Thyroid gland (tissue), 4 donors: ENCODE results near the gene SEMA3C. TPM values are rescaled to one million over a fixed set of nuclear protein-coding genes. Genes with fewer than 3 reads are reported as not detected.
A peak's percentile ranks its signal among the peaks of the same experiment; 100 is the strongest.

ENCODE experiments used
- DNase-seq, 2 donors: peaks; one replicate each; pipeline ENCODE4 v3.0.0-alpha.2; 2019
- H3K27ac ChIP-seq, 3 donors: fragments of 200-600 bp; sonication (generic); 1 replicate in 2 of 3; 2 replicates in 1 of 3; pipeline ENCODE4 v1.5.1; 2016 to 2019; ENCODE audit warnings: mild to moderate bottlenecking in 1 of 3, moderate library complexity in 1 of 3
- H3K27me3 ChIP-seq: fragments of 200-600 bp; sonication (generic); one replicate; pipeline ENCODE4 v1.5.1; 2019
- H3K36me3 ChIP-seq, 2 donors: fragments of 200-600 bp; sonication (generic); one replicate each; pipeline ENCODE4 v1.5.1; 2016 to 2019
- H3K4me1 ChIP-seq, 2 donors: fragments of 200-600 bp; sonication (generic); one replicate each; pipeline ENCODE4 v1.5.1; 2017 to 2019
- H3K4me3 ChIP-seq, 3 donors: fragments of 200-600 bp; sonication (generic); replicated peaks in 1 of 3; 1 replicate in 2 of 3; 2 replicates in 1 of 3; pipeline ENCODE4 v1.5.1; 2016; ENCODE audit warnings: mild to moderate bottlenecking in 1 of 3
- H3K9me3 ChIP-seq: fragments of 200-600 bp; sonication (generic); one replicate; pipeline ENCODE4 v1.5.1; 2017
- POLR2A ChIP-seq, 2 donors: fragments of 450-650 bp; IDR thresholded peaks; one replicate each; pipeline ENCODE4 v1.6.1; 2017; ENCODE audit warnings: antibody characterized with exemption in 2 of 2, mild to moderate bottlenecking in 2 of 2, moderate library complexity in 1 of 2
- WGBS, 2 donors: methylation state at CpG; one replicate each; pipeline ENCODE4 v1.1.5; 2017; 5-methylcytosine and 5-hydroxymethylcytosine counted together
- intact Hi-C: fragments of 100-400 bp; cut with DNase I; formaldehyde crosslinking; loops from one replicate; pipeline ENCODE4 v1.15.1; 2023
- total RNA-seq, 4 donors: library from RNA; depleted of rRNA; stranded (reverse); fragments of >200 nt; gene quantifications; one replicate each; pipeline ENCODE4 v1.2.3, GENCODE V29; 2016
- TF ChIP-seq, protein P1 (sequence below), 6 experiments: fragments of 200-600 bp in 3 of 6; fragments of 450-650 bp in 3 of 6; sonication (generic) in 3 of 6; IDR thresholded peaks; one replicate each; pipeline ENCODE4 v1.5.1; 2016 to 2019; ENCODE audit warnings: antibody characterized with exemption in 6 of 6, mild to moderate bottlenecking in 2 of 6, inconsistent platforms in 1 of 6, moderate library complexity in 1 of 6

Gene SEMA3C
- total RNA-seq, 4 donors from 2014 or later = 4.0 to 24.0 (median 7.1) TPM

- DNase-seq = no peak
- Histone ChIP-seq H3K27ac (no peak overlapping the region), H3K36me3 (no peaks in the 10 kb centered on the region), H3K9me3 (no peaks in the 10 kb centered on the region), H3K4me1 (no peaks in the 10 kb centered on the region), H3K27me3 (no peaks in the 10 kb centered on the region), H3K4me3 (no peak overlapping the region)
- TF ChIP-seq POLR2A (IDR thresholded peaks at IDR 0.05) = no peak
- TF ChIP-seq, protein P1, sequence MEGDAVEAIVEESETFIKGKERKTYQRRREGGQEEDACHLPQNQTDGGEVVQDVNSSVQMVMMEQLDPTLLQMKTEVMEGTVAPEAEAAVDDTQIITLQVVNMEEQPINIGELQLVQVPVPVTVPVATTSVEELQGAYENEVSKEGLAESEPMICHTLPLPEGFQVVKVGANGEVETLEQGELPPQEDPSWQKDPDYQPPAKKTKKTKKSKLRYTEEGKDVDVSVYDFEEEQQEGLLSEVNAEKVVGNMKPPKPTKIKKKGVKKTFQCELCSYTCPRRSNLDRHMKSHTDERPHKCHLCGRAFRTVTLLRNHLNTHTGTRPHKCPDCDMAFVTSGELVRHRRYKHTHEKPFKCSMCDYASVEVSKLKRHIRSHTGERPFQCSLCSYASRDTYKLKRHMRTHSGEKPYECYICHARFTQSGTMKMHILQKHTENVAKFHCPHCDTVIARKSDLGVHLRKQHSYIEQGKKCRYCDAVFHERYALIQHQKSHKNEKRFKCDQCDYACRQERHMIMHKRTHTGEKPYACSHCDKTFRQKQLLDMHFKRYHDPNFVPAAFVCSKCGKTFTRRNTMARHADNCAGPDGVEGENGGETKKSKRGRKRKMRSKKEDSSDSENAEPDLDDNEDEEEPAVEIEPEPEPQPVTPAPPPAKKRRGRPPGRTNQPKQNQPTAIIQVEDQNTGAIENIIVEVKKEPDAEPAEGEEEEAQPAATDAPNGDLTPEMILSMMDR (IDR thresholded peaks at IDR 0.05) = peak; percentile 36 to 86 (median 57)
- 19 to 20% methylated on average over 5 of the region's 5 CpGs for WGBS, 2 donors
- intact Hi-C loops = no loop called here
These were observed 219.7 kb downstream of the SEMA3C start for GRCh38 chr7:80699045-80699638.
